ENCODE data around the gene COL1A1.
A peak's percentile ranks its signal among the peaks of the same experiment; 100 is the strongest.

Gene COL1A1

GRCh38 chr17:50154604-50155003, 46.8 kb downstream of the COL1A1 start:
- DNase-seq (ENCODE audit: low read depth in 2 of 2): no peak

GRCh38 chr17:50153650-50154575, 47.5 kb downstream of the COL1A1 start:
- no peak for DNase-seq (ENCODE audit: low read depth in 2 of 2)

- DNase-seq (ENCODE audit: low read depth in 2 of 2): no peak
Observed at GRCh38 chr17:50152736-50153135, 48.7 kb downstream of the COL1A1 start.

GRCh38 chr17:50151937-50152547, 49.4 kb downstream of the COL1A1 start:
- no peak for DNase-seq (ENCODE audit: low read depth in 2 of 2)

GRCh38 chr17:50151041-50151936, 50.1 kb downstream of the COL1A1 start:
- peak; percentile 70 to 75 for DNase-seq (ENCODE audit: low read depth in 2 of 2)

GRCh38 chr17:50150354-50151040, 50.9 kb downstream of the COL1A1 start, which contains the start of gene PPP1R9B:
Gene PPP1R9B (minus strand): TSS chr17:50150677. CDS start chr17:50150513, 164 bp downstream.
- DNase-seq (ENCODE audit: low read depth in 2 of 2): no peak

- no peak for DNase-seq (ENCODE audit: low read depth in 2 of 2)
Observed at GRCh38 chr17:50149417-50150353, 51.7 kb downstream of the COL1A1 start.

- no peak for DNase-seq (ENCODE audit: low read depth in 2 of 2)
Observed at GRCh38 chr17:50149091-50149416, 52.4 kb downstream of the COL1A1 start.

GRCh38 chr17:50148226-50149090, 53.0 kb downstream of the COL1A1 start:
- peak; percentile 74 to 80 for DNase-seq (ENCODE audit: low read depth in 2 of 2)

GRCh38 chr17:50147841-50148225, 53.6 kb downstream of the COL1A1 start:
- DNase-seq (ENCODE audit: low read depth in 2 of 2): no peak

GRCh38 chr17:50146927-50147665, 54.3 kb downstream of the COL1A1 start:
- no peak for DNase-seq (ENCODE audit: low read depth in 2 of 2)

GRCh38 chr17:50146230-50146926, 55.1 kb downstream of the COL1A1 start:
- DNase-seq (ENCODE audit: low read depth in 2 of 2): no peak

GRCh38 chr17:50145532-50146229, 55.8 kb downstream of the COL1A1 start:
- DNase-seq (ENCODE audit: low read depth in 2 of 2): no peak

- DNase-seq (ENCODE audit: low read depth in 2 of 2): no peak
Observed at GRCh38 chr17:50144845-50145531, 56.4 kb downstream of the COL1A1 start.

- no peak for DNase-seq (ENCODE audit: low read depth in 2 of 2)
Observed at GRCh38 chr17:50144355-50144754, 57.1 kb downstream of the COL1A1 start.

GRCh38 chr17:50143461-50144176, 57.8 kb downstream of the COL1A1 start:
- no peak for DNase-seq (ENCODE audit: low read depth in 2 of 2)

Measured in activated CD8-positive, alpha-beta memory T cell treated with anti-CD3 and anti-CD28 coated beads for 4 hours (primary cell).